H1 (cell line): ENCODE results near the gene DCN. TPM values are rescaled to one million over a fixed set of nuclear protein-coding genes. Genes with fewer than 3 reads are reported as not detected.

Experiments
- CTCF ChIA-PET: fragments of 300-600 bp; sonication (Branson Sonifier 250); formaldehyde crosslinking; loops from one replicate; lab custom pipeline; 2021; ENCODE audit not compliant: partially characterized antibody; lab: Charles Lee
- POLR2A ChIA-PET: fragments of 300-600 bp; sonication (Branson Sonifier 250); formaldehyde crosslinking; loops from one replicate; lab custom pipeline; 2021; ENCODE audit warnings: inconsistent platforms; ENCODE audit not compliant: partially characterized antibody; lab: Charles Lee
- DNase-seq, 2 experiments: peaks; one replicate each; pipeline versions ENCODE4 v3.0.0 to v3.0.0-alpha.2; 2010 to 2022; ENCODE audit warnings: low spot score in 2 of 2, low read depth in 1 of 2, mixed read lengths in 1 of 2
- FAIRE-seq: peaks from 2 replicates; lab custom pipeline; 2011; peaks lifted over from hg19 to GRCh38; lab: Jason Lieb, UNC
- H2AFZ ChIP-seq: 2 replicates; pipeline ENCODE4 v1.8.1; 2012; ENCODE audit warnings: low read length, inconsistent platforms
- H2AK5ac ChIP-seq: 2 replicates; pipeline ENCODE4 v1.6.1; 2013; ENCODE audit warnings: low read depth, low read length
- H2BK120ac ChIP-seq: replicated peaks from 2 replicates; pipeline ENCODE3; 2013; ENCODE audit warnings: low read depth, low read length, inconsistent platforms
- H2BK12ac ChIP-seq: 2 replicates; pipeline ENCODE4 v1.6.1; 2013; ENCODE audit warnings: low read depth, low read length
- H2BK15ac ChIP-seq: 2 replicates; pipeline ENCODE4 v1.6.1; 2013; ENCODE audit warnings: low read length
- H2BK20ac ChIP-seq: 2 replicates; pipeline ENCODE4 v1.6.1; 2013; ENCODE audit warnings: low read length
- H2BK5ac ChIP-seq: 2 replicates; pipeline ENCODE4 v1.6.1; 2013; ENCODE audit warnings: low read depth, low read length
- H3K14ac ChIP-seq: 2 replicates; pipeline ENCODE4 v1.6.1; 2013; ENCODE audit warnings: inconsistent platforms; ENCODE audit not compliant: insufficient read length
- H3K18ac ChIP-seq: 2 replicates; pipeline ENCODE4 v1.6.1; 2013; ENCODE audit warnings: low read length; ENCODE audit errors: extremely low read depth
- H3K23ac ChIP-seq: 2 replicates; pipeline ENCODE4 v1.6.1; 2013; ENCODE audit warnings: inconsistent platforms; ENCODE audit not compliant: insufficient read length
- H3K23me2 ChIP-seq: 2 replicates; pipeline ENCODE4 v1.6.1; 2013; ENCODE audit warnings: low read depth, low read length
- H3K27ac ChIP-seq: 2 replicates; pipeline ENCODE4 v1.6.1; 2011; ENCODE audit warnings: low read depth, low read length, inconsistent platforms
- H3K27me3 ChIP-seq, 4 experiments: replicated peaks in 1 of 4; 1 replicate in 1 of 4; 2 replicates in 3 of 4; pipeline versions ENCODE4 v1.6.1 to v1.8.1; 2011 to 2013; ENCODE audit warnings: low read length in 3 of 4, mild to moderate bottlenecking in 3 of 4, inconsistent platforms in 2 of 4, mixed read lengths in 2 of 4, moderate library complexity in 1 of 4; ENCODE audit not compliant: control insufficient read depth in 3 of 4, insufficient read depth in 3 of 4; ENCODE audit errors: extremely low read depth in 1 of 4
- H3K36me3 ChIP-seq, 4 experiments: 2 replicates each; pipeline versions ENCODE4 v1.6.1 to v1.8.1; 2011 to 2013; ENCODE audit warnings: mild to moderate bottlenecking in 4 of 4, low read length in 3 of 4, moderate library complexity in 2 of 4, control low read depth in 1 of 4, inconsistent platforms in 1 of 4; ENCODE audit not compliant: insufficient read depth in 4 of 4, control insufficient read depth in 2 of 4
- H3K4ac ChIP-seq: replicated peaks from 2 replicates; pipeline ENCODE3; 2013; ENCODE audit warnings: low read length, low read depth, mixed read lengths, inconsistent platforms; ENCODE audit not compliant: insufficient read length
- H3K4me1 ChIP-seq, 4 experiments: replicated peaks in 1 of 4; 1 replicate in 1 of 4; 2 replicates in 3 of 4; pipeline versions ENCODE4 v1.6.1 to v1.8.1; 2011 to 2013; ENCODE audit warnings: low read length in 3 of 4, inconsistent platforms in 2 of 4, mixed read lengths in 1 of 4; ENCODE audit not compliant: insufficient read depth in 4 of 4, control insufficient read depth in 3 of 4
- H3K4me2 ChIP-seq, 2 experiments: 2 replicates each; pipeline versions ENCODE4 v1.6.1 to v1.8.1; 2011 to 2013; ENCODE audit warnings: low read depth in 2 of 2, low read length in 2 of 2, control low read depth in 1 of 2, inconsistent platforms in 1 of 2, mild to moderate bottlenecking in 1 of 2; ENCODE audit not compliant: insufficient read depth in 1 of 2
- H3K4me3 ChIP-seq, 4 experiments: fragments of 200-600, 300-600 bp in 1 of 4; sonication (generic), shearing (Covaris generic), sonication (Bioruptor Twin) in 1 of 4; 2 replicates each; pipeline versions ENCODE4 v1.5.1 to v1.8.1; 2011 to 2016; ENCODE audit warnings: low read length in 4 of 4, low read depth in 3 of 4, control low read depth in 2 of 4, inconsistent platforms in 2 of 4, mild to moderate bottlenecking in 2 of 4, mixed read lengths in 1 of 4, moderate library complexity in 1 of 4; ENCODE audit not compliant: insufficient read depth in 2 of 4; ENCODE audit errors: extremely low read depth in 1 of 4
- H3K56ac ChIP-seq: replicated peaks from 2 replicates; pipeline ENCODE3; 2013; ENCODE audit warnings: low read depth, mild to moderate bottlenecking, mixed read lengths, low read length, inconsistent platforms; ENCODE audit not compliant: insufficient read length
- H3K79me1 ChIP-seq: 2 replicates; pipeline ENCODE4 v1.6.1; 2013; ENCODE audit warnings: low read depth, low read length, control low read depth
- H3K79me2 ChIP-seq, 2 experiments: 2 replicates each; pipeline versions ENCODE4 v1.6.1 to v1.8.1; 2012 to 2013; ENCODE audit warnings: low read length in 2 of 2, mild to moderate bottlenecking in 2 of 2, inconsistent platforms in 1 of 2; ENCODE audit not compliant: insufficient read depth in 2 of 2, control insufficient read depth in 1 of 2
- H3K9ac ChIP-seq, 4 experiments: replicated peaks in 1 of 4; 1 replicate in 1 of 4; 2 replicates in 3 of 4; pipeline versions ENCODE4 v1.6.1 to v1.8.1; 2011 to 2013; ENCODE audit warnings: low read depth in 3 of 4, low read length in 3 of 4, control low read depth in 2 of 4, mild to moderate bottlenecking in 2 of 4, moderate library complexity in 2 of 4, inconsistent platforms in 1 of 4; ENCODE audit errors: extremely low read depth in 1 of 4
- H3K9me3 ChIP-seq, 2 experiments: 2 replicates each; pipeline versions ENCODE4 v1.6.1 to v1.8.1; 2012 to 2013; ENCODE audit warnings: mild to moderate bottlenecking in 2 of 2, moderate library complexity in 2 of 2, control low read depth in 1 of 2, inconsistent platforms in 1 of 2, low read depth in 1 of 2, low read length in 1 of 2, mixed read lengths in 1 of 2; ENCODE audit not compliant: insufficient read depth in 2 of 2
- H4K20me1 ChIP-seq, 2 experiments: replicated peaks in 1 of 2; 2 replicates each; pipeline versions ENCODE3 to v1.8.1; 2011 to 2013; ENCODE audit warnings: inconsistent platforms in 2 of 2, low read length in 2 of 2, mild to moderate bottlenecking in 1 of 2; ENCODE audit not compliant: insufficient read depth in 2 of 2, control insufficient read depth in 1 of 2
- H4K5ac ChIP-seq: 2 replicates; pipeline ENCODE4 v1.6.1; 2013; ENCODE audit warnings: low read length, low read depth, mixed read lengths, inconsistent platforms; ENCODE audit not compliant: insufficient read length
- H4K8ac ChIP-seq: 2 replicates; pipeline ENCODE4 v1.8.0; 2013; ENCODE audit warnings: mild to moderate bottlenecking, moderate library complexity, low read length, inconsistent platforms; ENCODE audit not compliant: insufficient read depth; ENCODE audit errors: extremely low read depth
- H4K91ac ChIP-seq: replicated peaks from 2 replicates; pipeline ENCODE3; 2013; ENCODE audit warnings: low read length, mixed read lengths, inconsistent platforms; ENCODE audit not compliant: insufficient read length
- CHD2 ChIP-seq: IDR thresholded peaks from 2 replicates; pipeline ENCODE4 v1.6.1; 2012; ENCODE audit warnings: low read length, improper control_type of control experiment
- CTBP2 ChIP-seq: IDR thresholded peaks from 2 replicates; pipeline ENCODE4 v1.7.0; 2011; ENCODE audit warnings: borderline replicate concordance, mild to moderate bottlenecking, moderate library complexity, mixed read lengths, low read length; ENCODE audit not compliant: insufficient read depth, insufficient read length
- JUN ChIP-seq: IDR thresholded peaks from 2 replicates; pipeline ENCODE4 v1.6.1; 2011; ENCODE audit warnings: low read depth, mild to moderate bottlenecking, improper control_type of control experiment, low read length
- JUND ChIP-seq: IDR thresholded peaks from 2 replicates; pipeline ENCODE4 v1.6.1; 2011; ENCODE audit warnings: mild to moderate bottlenecking, improper control_type of control experiment, low read length
- WGBS, 2 experiments: shearing (Covaris generic) in 1 of 2; methylation state at CpG; one replicate each; pipeline versions ENCODE4 v1.1.6 to v1.1.7; 2013 to 2015; ENCODE audit warnings: low lambda C conversion rate in 2 of 2, mixed read lengths in 2 of 2, inconsistent platforms in 1 of 2, low coverage in 1 of 2, missing lambda C conversion rate in 1 of 2; ENCODE audit not compliant: insufficient replicate concordance in 2 of 2, insufficient coverage in 1 of 2, insufficient read length in 1 of 2; ENCODE audit errors: extremely low coverage in 1 of 2, missing lambda C conversion rate in 1 of 2; 5-methylcytosine and 5-hydroxymethylcytosine counted together
- polyA plus RNA-seq, 7 experiments: library from polyadenylated mRNA; depleted of rRNA in 3 of 7; stranded (reverse) in 5 of 7; unstranded in 2 of 7; fragments of >200 nt in 5 of 7; fragments of 200-250 nt in 2 of 7; gene quantifications; 1 replicate in 5 of 7; 2 replicates in 1 of 7; 4 replicates in 1 of 7; pipeline versions ENCODE4 v1.2.1 to v1.2.3, GENCODE V29; 2011 to 2013; ENCODE audit warnings: missing spikeins in 2 of 7, mixed read lengths in 2 of 7
- total RNA-seq: library from RNA; stranded (reverse); fragmentation: NEBNext Ultra II Directional; extraction: Animal tissue kit (Norgen Biotek cat#: 25700); gene quantifications from 2 replicates; pipeline ENCODE4 v1.2.1, GENCODE V29; 2021

DCN gene
- total and polyA plus RNA-seq, 2 of the 8 experiments (the other 6 are each of a cell fraction or from before 2014, with no cell fraction given) = not detected

DNA sequence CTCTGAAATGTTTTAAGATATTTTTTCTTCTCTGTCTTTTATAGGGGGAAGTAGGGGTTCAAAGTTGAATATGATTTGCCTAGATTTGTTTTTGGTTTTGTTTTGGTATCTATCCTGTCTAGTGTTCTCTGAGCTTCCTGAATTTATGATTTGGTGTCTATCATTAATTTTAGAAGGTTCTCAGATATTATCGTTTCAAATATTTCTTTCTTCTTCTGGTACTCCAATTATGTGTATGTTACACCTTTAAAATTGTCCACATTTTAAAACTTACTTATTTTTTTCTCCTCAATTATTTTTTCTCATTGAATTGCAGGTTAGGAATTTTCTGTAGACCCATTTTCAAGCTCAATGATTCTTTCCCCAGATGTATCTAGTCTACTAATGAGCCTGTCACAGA is 13.8 kb upstream of the DCN start:
- no peak overlapping the region for H4K91ac ChIP-seq
- H3K18ac ChIP-seq = no peak overlapping the region
- H2BK12ac ChIP-seq = no peak overlapping the region
- no peak overlapping the region for H4K8ac ChIP-seq
- ChIA-PET CTCF (interaction anchor here (0.9 kb wide), 1 partner anchor 19 kb away, joined by 3 read pairs; no protein-coding TSS in a partner anchor), POLR2A (no interaction called here)
- H3K9ac ChIP-seq = no peak overlapping the region
- no peaks in the 10 kb centered on the region for H3K79me1 ChIP-seq
- no peak overlapping the region for H3K23ac ChIP-seq
- no peak overlapping the region for H4K5ac ChIP-seq
- H3K9me3 ChIP-seq = 0 out of 4 replicates have a peak, but pooled peaks cover 0 to 4% of the 10 kb centered on the region in 2 experiments
- H2BK120ac ChIP-seq = no peak overlapping the region
- no peak overlapping the region for H2BK20ac ChIP-seq
- H3K4me1 ChIP-seq = no peaks in the 10 kb centered on the region
- no peak for FAIRE-seq
- no peak overlapping the region for H3K27ac ChIP-seq
- no peak overlapping the region for H3K4me3 ChIP-seq
- no peaks in the 10 kb centered on the region for H3K36me3 ChIP-seq
- no peak overlapping the region for H3K14ac ChIP-seq
- no peak overlapping the region for H2AK5ac ChIP-seq
- no peaks in the 10 kb centered on the region for H3K27me3 ChIP-seq
- no peaks in the 10 kb centered on the region for H3K79me2 ChIP-seq
- 0 out of 2 replicates have a peak, but pooled peaks cover 1% of the 10 kb centered on the region for H3K23me2 ChIP-seq
- H4K20me1 ChIP-seq = no peaks in the 10 kb centered on the region
- no peak overlapping the region for H3K4me2 ChIP-seq
- WGBS, 2 experiments = 87% methylated on average over 1 of the region's 1 CpG; no CpG with 5 or more reads in 1 of the 2 experiments
- H2AFZ ChIP-seq = no peak overlapping the region
- no peak overlapping the region for H3K56ac ChIP-seq
- no peak overlapping the region for H3K4ac ChIP-seq
- H2BK15ac ChIP-seq = no peak overlapping the region
- DNase-seq = no peak
- no peak overlapping the region for H2BK5ac ChIP-seq
- TF ChIP-seq CHD2 (no peak), JUN (no peak), CTBP2 (no peak), JUND (no peak)
